Endodermal cell (in vitro differentiated cells): ENCODE results near the gene NLGN1. TPM values are rescaled to one million over a fixed set of nuclear protein-coding genes. Genes with fewer than 3 reads are reported as not detected.

Experiments used
- DNase-seq: peaks from one replicate; pipeline ENCODE4 v3.0.0-alpha.2; 2017
- H3K27ac ChIP-seq: 2 replicates; pipeline ENCODE4 v1.5.1; 2013; ENCODE audit warnings: mild to moderate bottlenecking, low read depth, low read length, moderate library complexity
- H3K27me3 ChIP-seq: 2 replicates; pipeline ENCODE4 v1.6.1; 2013; ENCODE audit warnings: mild to moderate bottlenecking, low read length, moderate library complexity; ENCODE audit not compliant: insufficient read depth, control insufficient read depth, poor library complexity, severe bottlenecking
- H3K36me3 ChIP-seq: 2 replicates; pipeline ENCODE4 v1.7.0; 2013; ENCODE audit warnings: mild to moderate bottlenecking, low read length, moderate library complexity; ENCODE audit not compliant: control insufficient read depth, insufficient read depth
- H3K4me1 ChIP-seq: one replicate; pipeline ENCODE4 v1.7.0; 2013; ENCODE audit warnings: low read length; ENCODE audit not compliant: control insufficient read depth, insufficient read depth
- H3K4me3 ChIP-seq: 2 replicates; pipeline ENCODE4 v1.5.1; 2013; ENCODE audit warnings: mild to moderate bottlenecking, low read length, moderate library complexity
- H3K9ac ChIP-seq: 2 replicates; pipeline ENCODE4 v1.6.1; 2013; ENCODE audit warnings: mild to moderate bottlenecking, low read length, moderate library complexity; ENCODE audit not compliant: poor library complexity, severe bottlenecking; ENCODE audit errors: extremely low read depth
- H3K9me3 ChIP-seq: 2 replicates; pipeline ENCODE4 v1.6.1; 2013; ENCODE audit warnings: mild to moderate bottlenecking, low read length, moderate library complexity; ENCODE audit not compliant: control insufficient read depth
- H3K27ac Mint-ChIP-seq: 2 replicates; pipeline ENCODE4 v1.8.0; 2020; ENCODE audit warnings: mixed read lengths
- H3K27me3 Mint-ChIP-seq: 2 replicates; pipeline ENCODE4 v1.8.0; 2021; ENCODE audit warnings: mild to moderate bottlenecking, mixed read lengths; ENCODE audit not compliant: insufficient read depth
- H3K36me3 Mint-ChIP-seq: 2 replicates; pipeline ENCODE4 v1.8.0; 2020; ENCODE audit warnings: low read depth, mixed read lengths
- H3K4me1 Mint-ChIP-seq: 2 replicates; pipeline ENCODE4 v1.8.0; 2020; ENCODE audit warnings: mixed read lengths
- H3K4me3 Mint-ChIP-seq: 2 replicates; pipeline ENCODE4 v1.8.0; 2020; ENCODE audit warnings: mild to moderate bottlenecking, moderate library complexity, mixed read lengths
- H3K9me3 Mint-ChIP-seq: 2 replicates; pipeline ENCODE4 v1.8.0; 2020; ENCODE audit warnings: mild to moderate bottlenecking, mixed read lengths
- CTCF ChIP-seq: fragments of 200-600 bp; sonication (generic); conservative IDR thresholded peaks from 2 replicates; pipeline ENCODE4 v1.5.0; 2021; ENCODE audit warnings: antibody characterized with exemption, mild to moderate bottlenecking
- WGBS, 2 experiments: methylation state at CpG; one replicate each; pipeline versions ENCODE4 v1.1.5 to v1.1.7; 2013; ENCODE audit warnings: missing lambda C conversion rate in 2 of 2, mixed read lengths in 1 of 2; ENCODE audit not compliant: insufficient coverage in 1 of 2, insufficient read length in 1 of 2; 5-methylcytosine and 5-hydroxymethylcytosine counted together
- total RNA-seq, 2 donors: library from RNA; stranded (reverse); fragmentation: NEBNext Ultra II Directional in 1 of 2; extraction: Animal tissue kit (Norgen Biotek cat#: 25700) in 1 of 2; gene quantifications; 2 replicates in 1 of 2; 3 replicates in 1 of 2; pipeline ENCODE4 v1.2.1, GENCODE V29; 2021

Gene NLGN1
- total RNA-seq, 2 donors from 2014 or later = 3.4 to 14.3 TPM

GRCh38 chr3:173862701-173863100 lies 465.2 kb downstream of the NLGN1 start:
- no peak overlapping the region for H3K27ac Mint-ChIP-seq
- Histone ChIP-seq H3K36me3 (no peaks in the 10 kb centered on the region), H3K4me1 (no peaks in the 10 kb centered on the region), H3K27me3 (no peaks in the 10 kb centered on the region), H3K4me3 (no peak overlapping the region), H3K27ac (no peak overlapping the region), H3K9me3 (no peaks in the 10 kb centered on the region), H3K9ac (no peak overlapping the region)
- H3K9me3 Mint-ChIP-seq = no peaks in the 10 kb centered on the region
- no peaks in the 10 kb centered on the region for H3K36me3 Mint-ChIP-seq
- peaks cover 7% of the 10 kb centered on the region for H3K4me1 Mint-ChIP-seq
- TF ChIP-seq CTCF = no peak
- H3K4me3 Mint-ChIP-seq = no peak overlapping the region
- 100% methylated on average over 1 of the region's 1 CpG; no CpG with 5 or more reads in 1 of the 2 experiments for WGBS, 2 experiments
- DNase-seq = no peak
- H3K27me3 Mint-ChIP-seq = no peaks in the 10 kb centered on the region

GRCh38 chr3:173863551-173863950 lies 466.0 kb downstream of the NLGN1 start:
- H3K4me1 Mint-ChIP-seq = peaks cover 7% of the 10 kb centered on the region
- no peak overlapping the region for H3K27ac Mint-ChIP-seq
- H3K36me3 ChIP-seq = no peaks in the 10 kb centered on the region
- no peak overlapping the region for H3K4me3 Mint-ChIP-seq
- no peaks in the 10 kb centered on the region for H3K27me3 ChIP-seq
- DNase-seq = no peak
- H3K36me3 Mint-ChIP-seq = no peaks in the 10 kb centered on the region
- H3K4me1 ChIP-seq = no peaks in the 10 kb centered on the region
- no peak overlapping the region for H3K4me3 ChIP-seq
- TF ChIP-seq CTCF = no peak
- 93 to 100% methylated on average over 1 to 2 of the region's 2 CpGs for WGBS, 2 experiments
- no peak overlapping the region for H3K9ac ChIP-seq
- no peaks in the 10 kb centered on the region for H3K9me3 ChIP-seq
- no peaks in the 10 kb centered on the region for H3K27me3 Mint-ChIP-seq
- no peaks in the 10 kb centered on the region for H3K9me3 Mint-ChIP-seq
- no peak overlapping the region for H3K27ac ChIP-seq

GRCh38 chr3:173865900-173866498 lies 468.5 kb downstream of the NLGN1 start:
- Mint-ChIP-seq H3K27me3 (no peaks in the 10 kb centered on the region), H3K27ac (no peak overlapping the region), H3K36me3 (no peaks in the 10 kb centered on the region), H3K9me3 (no peaks in the 10 kb centered on the region), H3K4me3 (no peak overlapping the region), H3K4me1 (peaks cover 11% of the 10 kb centered on the region)
- no peaks in the 10 kb centered on the region for H3K36me3 ChIP-seq
- H3K27ac ChIP-seq = no peak overlapping the region
- H3K4me1 ChIP-seq = no peaks in the 10 kb centered on the region
- no peak overlapping the region for H3K4me3 ChIP-seq
- no peak for DNase-seq
- WGBS, 2 experiments = 85 to 93% methylated on average over 5 to 7 of the region's 7 CpGs
- H3K27me3 ChIP-seq = no peaks in the 10 kb centered on the region
- no peaks in the 10 kb centered on the region for H3K9me3 ChIP-seq
- no peak for TF ChIP-seq CTCF
- H3K9ac ChIP-seq = no peak overlapping the region
